ENCODE results near the gene NKAIN1.
A peak's percentile ranks its signal among the peaks of the same experiment; 100 is the strongest.
"Not testable (repeated sequence)": the region's sequence is repeated elsewhere in the genome, so short reads cannot be mapped to it uniquely, and the experiment has no call there.

Gene NKAIN1

DNA sequence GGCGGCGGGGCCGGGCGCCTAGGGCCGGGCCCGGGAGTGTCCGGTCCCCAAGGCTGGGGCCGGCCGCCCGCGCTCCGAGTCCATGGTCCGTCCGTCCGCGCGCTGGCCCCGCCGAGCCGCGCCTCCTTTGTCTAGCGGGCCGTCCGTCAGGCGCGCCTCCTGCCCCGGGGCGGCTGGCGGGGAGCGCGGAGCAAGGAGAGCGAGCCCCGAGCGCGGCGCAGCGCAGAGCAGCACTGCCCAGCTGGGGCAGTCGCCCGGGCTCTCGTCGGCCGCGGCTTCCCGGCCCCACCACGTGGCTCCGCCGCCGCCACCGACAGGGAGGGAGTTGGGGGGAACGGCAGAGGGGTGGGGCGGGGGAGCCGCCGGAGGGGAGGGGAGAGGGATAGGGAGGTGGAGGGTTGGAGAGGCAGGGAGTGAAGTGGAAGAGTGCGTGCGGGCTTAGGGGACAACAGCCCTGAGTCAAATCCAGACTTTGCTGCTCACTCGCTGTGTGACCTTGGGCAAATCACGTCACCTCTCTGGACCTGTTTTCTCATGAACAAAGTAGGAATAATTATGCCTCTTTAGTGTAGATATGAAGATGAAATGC is at the start of gene NKAIN1:
Gene NKAIN1 (minus strand): TSS at position 235 of the 589 bp plus-strand sequence. CDS start 340 bp downstream, outside the sequence.
- no peak for DNase-seq (ENCODE audit: low read depth, low spot score)
- WGBS (ENCODE audit: insufficient coverage, insufficient read length): no CpG with 5 or more reads among the region's 57 CpGs
- no peaks in the 10 kb centered on the region for H3K36me3 ChIP-seq (ENCODE audit: control insufficient read depth, insufficient read depth, low read length)
- H3K4me1 ChIP-seq (ENCODE audit: control insufficient read depth, insufficient read depth, low read length): peaks cover 3% of the 10 kb centered on the region; the same call in 1 of the 2 replicates
- no peak within 1 kb of the TSS for H3K27ac ChIP-seq (ENCODE audit: low read length)
- peak within 1 kb of the TSS; percentile 69 for H3K4me3 ChIP-seq (ENCODE audit: low read length)
- no peaks in the 10 kb centered on the region for H3K9me3 ChIP-seq (ENCODE audit: control insufficient read depth, insufficient read depth, low read length)
- H3K27me3 ChIP-seq (ENCODE audit: control insufficient read depth, insufficient read depth, low read length): peaks cover 3% of the 10 kb centered on the region; the same call in 1 of the 2 replicates

DNA sequence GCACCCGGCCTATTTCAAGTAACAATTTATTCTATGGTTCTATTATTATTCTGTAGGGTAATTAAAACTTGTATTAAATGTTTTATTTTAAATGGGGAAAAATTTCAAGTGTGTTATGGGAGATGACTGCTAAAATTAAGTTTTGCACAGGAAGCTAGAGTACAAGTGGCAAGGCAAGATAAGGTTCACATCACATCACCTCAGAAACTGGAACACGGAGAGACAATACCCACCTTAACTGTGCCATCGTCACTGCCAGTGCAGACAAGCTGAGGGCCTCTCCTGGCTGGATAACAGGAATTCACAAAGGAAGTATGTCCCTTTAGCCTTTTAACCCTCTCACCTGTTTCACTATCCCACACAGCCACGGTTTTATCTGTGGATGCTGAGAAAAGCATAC is 49.3 kb upstream of the NKAIN1 start:
- Histone ChIP-seq H3K4me3 (ENCODE audit: low read length) (no peak overlapping the region), H3K27ac (ENCODE audit: low read length) (no peak overlapping the region), H3K9me3 (ENCODE audit: control insufficient read depth, insufficient read depth, low read length) (no peaks in the 10 kb centered on the region), H3K27me3 (ENCODE audit: control insufficient read depth, insufficient read depth, low read length) (no peaks in the 10 kb centered on the region), H3K4me1 (ENCODE audit: control insufficient read depth, insufficient read depth, low read length) (no peaks in the 10 kb centered on the region), H3K36me3 (ENCODE audit: control insufficient read depth, insufficient read depth, low read length) (peaks cover 32% of the 10 kb centered on the region)
- no CpG with 5 or more reads among the region's 4 CpGs for WGBS (ENCODE audit: insufficient coverage, insufficient read length)
- no peak for DNase-seq (ENCODE audit: low read depth, low spot score)

DNA sequence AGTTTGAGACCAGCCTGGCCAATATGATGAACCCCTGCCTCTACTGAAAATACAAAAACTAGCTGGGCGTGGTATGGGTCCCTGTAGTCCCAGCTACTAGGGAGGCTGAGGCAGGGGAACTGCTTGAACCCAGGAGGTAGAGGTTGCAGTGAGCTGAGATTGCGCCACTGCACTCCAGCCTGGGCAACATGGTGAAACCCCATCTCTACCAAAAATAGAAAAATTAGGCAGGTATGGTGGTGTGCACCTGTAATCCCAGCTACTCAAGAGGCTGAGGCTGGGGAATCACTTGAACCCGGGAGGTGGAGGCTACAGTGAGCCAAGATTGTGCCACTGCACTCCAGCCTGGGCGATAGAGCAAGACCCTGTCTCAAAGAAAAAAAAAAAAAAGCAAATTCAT is 48.1 kb upstream of the NKAIN1 start:
- not testable (repeated sequence) for H3K4me3 ChIP-seq (ENCODE audit: low read length); H3K27me3 ChIP-seq (ENCODE audit: control insufficient read depth, insufficient read depth, low read length); H3K9me3 ChIP-seq (ENCODE audit: control insufficient read depth, insufficient read depth, low read length); H3K27ac ChIP-seq (ENCODE audit: low read length); H3K4me1 ChIP-seq (ENCODE audit: control insufficient read depth, insufficient read depth, low read length); DNase-seq (ENCODE audit: low read depth, low spot score)
- no CpG with 5 or more reads among the region's 4 CpGs for WGBS (ENCODE audit: insufficient coverage, insufficient read length)
- peaks cover 30% of the 10 kb centered on the region for H3K36me3 ChIP-seq (ENCODE audit: control insufficient read depth, insufficient read depth, low read length)

DNA sequence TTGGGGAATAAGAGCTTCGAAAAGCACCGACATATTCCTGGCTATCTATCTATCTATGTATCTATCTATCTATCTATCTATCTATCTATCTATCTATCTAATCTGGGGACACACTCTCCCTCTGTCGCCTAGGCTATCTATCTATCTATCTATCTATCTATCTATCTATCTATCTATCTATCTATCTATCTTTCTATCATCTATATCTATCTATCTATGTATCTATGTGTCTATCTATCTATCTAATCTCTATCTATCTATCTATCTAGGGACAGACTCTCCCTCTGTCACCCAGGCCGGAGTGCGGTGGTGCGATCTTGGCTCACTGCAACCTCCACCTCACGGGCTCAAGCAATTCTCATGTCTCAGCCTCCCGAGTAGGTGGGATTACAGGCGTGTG is 42.7 kb upstream of the NKAIN1 start:
- not testable (repeated sequence) for H3K27ac ChIP-seq (ENCODE audit: low read length); H3K9me3 ChIP-seq (ENCODE audit: control insufficient read depth, insufficient read depth, low read length); H3K4me1 ChIP-seq (ENCODE audit: control insufficient read depth, insufficient read depth, low read length); H3K27me3 ChIP-seq (ENCODE audit: control insufficient read depth, insufficient read depth, low read length); H3K4me3 ChIP-seq (ENCODE audit: low read length); DNase-seq (ENCODE audit: low read depth, low spot score)
- no CpG with 5 or more reads among the region's 9 CpGs for WGBS (ENCODE audit: insufficient coverage, insufficient read length)
- peaks cover 18% of the 10 kb centered on the region; the same call in 1 of the 2 replicates for H3K36me3 ChIP-seq (ENCODE audit: control insufficient read depth, insufficient read depth, low read length)

DNA sequence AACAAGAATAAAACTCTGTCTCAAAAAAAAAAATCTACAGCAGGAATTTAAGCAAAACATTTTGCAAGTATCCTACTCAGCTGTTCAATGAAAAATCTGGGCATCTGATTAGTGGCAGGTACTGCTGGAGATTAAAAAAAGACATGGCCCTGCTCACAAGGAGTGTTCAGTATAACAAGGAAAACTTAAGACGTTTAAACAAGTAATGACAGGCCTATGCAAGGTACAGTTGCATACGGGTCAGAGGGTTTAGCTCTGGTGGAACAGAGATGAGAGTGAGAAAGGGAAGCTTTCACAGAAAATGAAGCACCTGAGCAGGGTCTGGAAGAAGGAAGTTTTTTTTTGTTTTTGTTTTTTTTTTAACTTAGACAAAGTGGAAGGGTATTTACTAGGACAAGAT is 33.9 kb upstream of the NKAIN1 start:
- WGBS (ENCODE audit: insufficient coverage, insufficient read length): no CpG with 5 or more reads among the region's 2 CpGs
- H3K4me3 ChIP-seq (ENCODE audit: low read length): no peak overlapping the region
- H3K4me1 ChIP-seq (ENCODE audit: control insufficient read depth, insufficient read depth, low read length): no peaks in the 10 kb centered on the region
- no peaks in the 10 kb centered on the region for H3K27me3 ChIP-seq (ENCODE audit: control insufficient read depth, insufficient read depth, low read length)
- DNase-seq (ENCODE audit: low read depth, low spot score): no peak
- H3K9me3 ChIP-seq (ENCODE audit: control insufficient read depth, insufficient read depth, low read length): no peaks in the 10 kb centered on the region
- H3K27ac ChIP-seq (ENCODE audit: low read length): no peak overlapping the region
- H3K36me3 ChIP-seq (ENCODE audit: control insufficient read depth, insufficient read depth, low read length): peaks cover 6% of the 10 kb centered on the region; the same call in 1 of the 2 replicates

DNA sequence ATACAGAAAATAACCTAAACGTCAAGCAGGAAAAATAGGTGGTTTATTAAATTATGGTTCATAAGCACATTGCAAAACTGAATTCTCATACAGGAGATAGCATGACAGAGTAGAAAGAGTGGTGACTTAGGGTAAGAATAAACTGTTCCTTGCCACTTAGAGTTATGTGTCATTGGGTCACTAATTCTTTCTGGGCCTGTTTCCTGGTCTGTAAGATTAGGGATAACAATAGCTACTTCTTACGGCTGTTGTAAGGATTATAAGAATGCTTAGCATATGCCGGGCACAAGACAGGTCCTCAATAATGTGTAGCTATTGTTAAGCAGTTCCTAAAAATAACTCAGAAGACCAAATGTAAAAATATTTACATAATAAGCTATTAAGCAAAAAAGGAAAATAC is 32.7 kb upstream of the NKAIN1 start:
- WGBS (ENCODE audit: insufficient coverage, insufficient read length): 100% methylated on average over 1 of the region's 3 CpGs
- no peaks in the 10 kb centered on the region for H3K9me3 ChIP-seq (ENCODE audit: control insufficient read depth, insufficient read depth, low read length)
- H3K27me3 ChIP-seq (ENCODE audit: control insufficient read depth, insufficient read depth, low read length): no peaks in the 10 kb centered on the region
- DNase-seq (ENCODE audit: low read depth, low spot score): no peak
- no peak overlapping the region for H3K27ac ChIP-seq (ENCODE audit: low read length)
- H3K4me3 ChIP-seq (ENCODE audit: low read length): no peak overlapping the region
- no peaks in the 10 kb centered on the region for H3K4me1 ChIP-seq (ENCODE audit: control insufficient read depth, insufficient read depth, low read length)
- H3K36me3 ChIP-seq (ENCODE audit: control insufficient read depth, insufficient read depth, low read length): peaks cover 3% of the 10 kb centered on the region; the same call in 1 of the 2 replicates

DNA sequence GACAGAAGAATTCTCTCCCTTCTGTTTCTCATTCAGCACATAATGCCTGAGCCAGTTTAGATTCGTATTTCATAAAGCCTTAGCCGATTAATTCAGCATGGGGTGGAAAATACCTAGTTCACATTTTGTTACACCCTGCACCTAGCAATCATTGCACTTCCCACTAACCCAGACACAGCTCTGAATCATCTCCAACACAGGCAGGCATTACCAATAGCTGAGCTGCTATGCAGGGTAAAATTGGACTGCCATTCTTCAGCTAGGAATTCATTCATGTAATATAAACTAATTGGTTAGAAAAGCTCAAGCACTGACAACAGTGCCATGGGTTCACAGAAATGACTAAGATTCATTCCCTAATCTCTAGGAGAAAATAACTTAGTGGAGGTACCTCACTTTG is 26.9 kb upstream of the NKAIN1 start:
- H3K4me1 ChIP-seq (ENCODE audit: control insufficient read depth, insufficient read depth, low read length): no peaks in the 10 kb centered on the region
- WGBS (ENCODE audit: insufficient coverage, insufficient read length): no CpG with 5 or more reads among the region's 2 CpGs
- H3K4me3 ChIP-seq (ENCODE audit: low read length): no peak overlapping the region
- H3K9me3 ChIP-seq (ENCODE audit: control insufficient read depth, insufficient read depth, low read length): no peaks in the 10 kb centered on the region
- no peak for DNase-seq (ENCODE audit: low read depth, low spot score)
- H3K27me3 ChIP-seq (ENCODE audit: control insufficient read depth, insufficient read depth, low read length): no peaks in the 10 kb centered on the region
- H3K36me3 ChIP-seq (ENCODE audit: control insufficient read depth, insufficient read depth, low read length): peaks cover 6% of the 10 kb centered on the region; the same call in 1 of the 2 replicates
- no peak overlapping the region for H3K27ac ChIP-seq (ENCODE audit: low read length)

DNA sequence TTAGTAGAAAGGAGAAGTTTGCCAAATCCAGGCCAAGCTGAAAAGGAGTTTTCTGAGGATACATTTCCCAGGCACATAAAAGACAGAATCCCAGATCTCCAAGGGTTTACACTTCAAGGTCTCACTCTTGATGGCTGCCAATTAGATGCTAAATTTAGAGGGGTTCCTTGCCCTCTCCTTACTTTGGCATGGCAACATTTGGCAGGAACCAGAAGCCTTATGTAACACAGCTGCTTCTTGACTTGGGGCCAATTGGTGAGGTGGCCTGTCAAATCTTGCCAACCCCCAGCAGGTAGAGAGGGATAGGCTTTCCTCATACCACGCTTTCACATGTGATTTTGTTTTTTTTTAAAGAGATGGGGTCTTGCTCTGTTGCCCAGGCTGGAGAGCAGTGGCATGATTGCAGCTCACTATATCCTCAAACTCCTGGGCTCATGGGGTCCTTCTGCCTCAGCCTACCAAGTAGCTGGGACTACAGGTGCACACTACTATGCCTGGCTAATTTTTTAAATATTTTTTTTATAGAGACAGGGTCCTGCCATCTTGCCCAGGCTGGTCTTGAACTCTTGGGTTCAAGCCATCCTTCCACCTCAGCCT is 25.2 kb upstream of the NKAIN1 start:
- Histone ChIP-seq H3K4me1 (ENCODE audit: control insufficient read depth, insufficient read depth, low read length) (no peaks in the 10 kb centered on the region), H3K36me3 (ENCODE audit: control insufficient read depth, insufficient read depth, low read length) (peaks cover 8% of the 10 kb centered on the region; the same call in 1 of the 2 replicates), H3K27ac (ENCODE audit: low read length) (no peak overlapping the region), H3K4me3 (ENCODE audit: low read length) (no peak overlapping the region), H3K27me3 (ENCODE audit: control insufficient read depth, insufficient read depth, low read length) (no peaks in the 10 kb centered on the region), H3K9me3 (ENCODE audit: control insufficient read depth, insufficient read depth, low read length) (no peaks in the 10 kb centered on the region)
- WGBS (ENCODE audit: insufficient coverage, insufficient read length): no CpG with 5 or more reads among the region's 1 CpG
- no peak for DNase-seq (ENCODE audit: low read depth, low spot score)

DNA sequence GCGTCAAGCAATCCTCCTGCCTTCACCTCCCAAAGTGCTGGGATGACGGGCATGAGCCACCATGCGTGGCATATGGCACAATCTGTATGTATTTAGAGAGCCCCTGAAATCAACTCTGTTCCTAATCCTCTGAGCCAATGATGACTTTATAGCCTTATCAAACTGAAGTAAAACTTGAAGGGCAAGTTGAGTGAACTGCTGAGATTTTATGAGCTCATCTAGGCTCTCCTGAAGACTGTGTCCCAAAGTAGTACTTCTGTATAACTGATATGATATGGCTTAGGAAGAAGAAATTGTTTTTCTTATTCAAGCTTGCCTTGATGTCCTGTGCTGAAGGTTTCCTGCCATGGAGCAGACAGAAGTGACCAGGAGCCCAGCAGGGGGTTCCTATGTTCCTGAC is 23.7 kb upstream of the NKAIN1 start:
- no CpG with 5 or more reads among the region's 3 CpGs for WGBS (ENCODE audit: insufficient coverage, insufficient read length)
- Histone ChIP-seq H3K4me1 (ENCODE audit: control insufficient read depth, insufficient read depth, low read length) (no peaks in the 10 kb centered on the region), H3K9me3 (ENCODE audit: control insufficient read depth, insufficient read depth, low read length) (no peaks in the 10 kb centered on the region), H3K27ac (ENCODE audit: low read length) (no peak overlapping the region), H3K36me3 (ENCODE audit: control insufficient read depth, insufficient read depth, low read length) (peaks cover 11% of the 10 kb centered on the region; the same call in 1 of the 2 replicates), H3K4me3 (ENCODE audit: low read length) (no peak overlapping the region), H3K27me3 (ENCODE audit: control insufficient read depth, insufficient read depth, low read length) (no peaks in the 10 kb centered on the region)
- DNase-seq (ENCODE audit: low read depth, low spot score): no peak

DNA sequence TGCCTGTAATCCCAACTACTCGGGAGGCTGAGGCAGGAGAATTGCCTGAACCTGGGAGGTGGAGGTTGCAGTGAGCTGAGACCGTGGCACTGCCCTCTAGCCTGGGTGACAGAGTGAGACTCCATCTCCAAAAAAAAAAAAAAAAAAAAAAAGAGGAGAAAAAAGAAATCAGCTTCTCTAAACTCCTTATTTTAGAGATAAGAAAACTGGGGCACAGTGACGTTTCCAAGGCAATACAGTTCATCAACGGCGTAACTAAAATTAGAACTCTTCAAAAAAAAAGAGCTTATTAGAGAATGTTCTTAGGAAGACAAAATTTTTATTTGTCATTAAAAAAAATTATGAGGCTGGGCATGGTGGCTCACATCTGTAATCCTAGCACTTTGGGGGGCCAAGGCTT is 22.7 kb upstream of the NKAIN1 start:
- not testable (repeated sequence) for H3K27me3 ChIP-seq (ENCODE audit: control insufficient read depth, insufficient read depth, low read length); H3K4me1 ChIP-seq (ENCODE audit: control insufficient read depth, insufficient read depth, low read length); H3K27ac ChIP-seq (ENCODE audit: low read length); H3K9me3 ChIP-seq (ENCODE audit: control insufficient read depth, insufficient read depth, low read length); H3K4me3 ChIP-seq (ENCODE audit: low read length); DNase-seq (ENCODE audit: low read depth, low spot score)
- no CpG with 5 or more reads among the region's 5 CpGs for WGBS (ENCODE audit: insufficient coverage, insufficient read length)
- peaks cover 11% of the 10 kb centered on the region; the same call in 1 of the 2 replicates for H3K36me3 ChIP-seq (ENCODE audit: control insufficient read depth, insufficient read depth, low read length)

DNA sequence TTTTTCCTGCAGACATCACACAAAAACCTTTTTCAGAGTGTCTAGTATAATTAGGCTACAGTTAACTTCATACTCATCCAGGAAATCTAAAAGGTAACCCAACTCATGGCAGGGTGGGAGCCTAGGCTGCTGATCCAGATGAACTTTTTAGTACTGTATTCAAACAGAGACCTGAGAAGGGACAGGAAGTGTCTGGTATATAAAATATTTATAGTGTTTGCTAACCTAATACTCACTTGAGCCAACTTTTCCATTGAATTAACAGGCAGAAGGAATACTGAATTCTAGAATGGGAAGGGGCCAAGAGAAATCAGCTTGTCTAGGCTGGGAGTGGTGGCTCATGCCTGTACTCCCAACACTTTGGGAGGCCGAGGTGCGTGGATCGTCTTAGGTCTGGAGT is 22.2 kb upstream of the NKAIN1 start:
- H3K4me1 ChIP-seq (ENCODE audit: control insufficient read depth, insufficient read depth, low read length): no peaks in the 10 kb centered on the region
- no peak overlapping the region for H3K27ac ChIP-seq (ENCODE audit: low read length)
- H3K27me3 ChIP-seq (ENCODE audit: control insufficient read depth, insufficient read depth, low read length): no peaks in the 10 kb centered on the region
- no peak overlapping the region for H3K4me3 ChIP-seq (ENCODE audit: low read length)
- WGBS (ENCODE audit: insufficient coverage, insufficient read length): no CpG with 5 or more reads among the region's 3 CpGs
- H3K36me3 ChIP-seq (ENCODE audit: control insufficient read depth, insufficient read depth, low read length): peaks cover 11% of the 10 kb centered on the region; the same call in 1 of the 2 replicates
- no peaks in the 10 kb centered on the region for H3K9me3 ChIP-seq (ENCODE audit: control insufficient read depth, insufficient read depth, low read length)
- DNase-seq (ENCODE audit: low read depth, low spot score): no peak

Measured in iPS DF 6.9 (cell line).